HepG2 (cell line): ENCODE results near the gene PIP5KL1. TPM values are rescaled to one million over a fixed set of nuclear protein-coding genes. Genes with fewer than 3 reads are reported as not detected.

Experiments
- GTF3A ChIP-seq: sonication (generic); formaldehyde crosslinking; conservative IDR thresholded peaks from 2 replicates; pipeline ENCODE4 v1.4.0; 2020; ENCODE audit warnings: mild to moderate bottlenecking, missing genetic modification reagents
- SATB2 ChIP-seq: sonication (generic); formaldehyde crosslinking; IDR thresholded peaks from 2 replicates; pipeline ENCODE4 v1.5.0; 2020; ENCODE audit warnings: missing genetic modification reagents
- SCMH1 ChIP-seq: sonication (generic); formaldehyde crosslinking; IDR thresholded peaks from 2 replicates; pipeline ENCODE4 v1.9.0; 2021; ENCODE audit warnings: missing genetic modification reagents, mild to moderate bottlenecking, borderline replicate concordance
- SNAPC4 ChIP-seq: sonication (generic); formaldehyde crosslinking; IDR thresholded peaks from 2 replicates; pipeline ENCODE4 v1.4.0; 2020; ENCODE audit warnings: mild to moderate bottlenecking, missing genetic modification reagents
- TARDBP ChIP-seq: sonication (generic); formaldehyde crosslinking; IDR thresholded peaks from 2 replicates; pipeline ENCODE4 v1.8.0; 2022; ENCODE audit warnings: mild to moderate bottlenecking, missing genetic modification reagents
- TEAD3 ChIP-seq: optimal IDR thresholded peaks from 2 replicates; pipeline ENCODE3; 2016; ENCODE audit warnings: borderline replicate concordance
- ZC3H13 ChIP-seq: sonication (generic); formaldehyde crosslinking; IDR thresholded peaks from 2 replicates; pipeline ENCODE4 v1.8.1; 2023; ENCODE audit warnings: mild to moderate bottlenecking, missing genetic modification reagents, moderate library complexity
- ZFY ChIP-seq: sonication (generic); formaldehyde crosslinking; IDR thresholded peaks from 2 replicates; pipeline ENCODE4 v1.4.0; 2020; ENCODE audit warnings: missing genetic modification reagents
- ZMYM3 ChIP-seq: sonication (generic); formaldehyde crosslinking; IDR thresholded peaks from 2 replicates; pipeline ENCODE4 v1.5.1; 2020; ENCODE audit warnings: mild to moderate bottlenecking, missing genetic modification reagents
- ZMYM4 ChIP-seq: sonication (generic); formaldehyde crosslinking; IDR thresholded peaks from 2 replicates; pipeline ENCODE4 v1.8.1; 2023; ENCODE audit warnings: mild to moderate bottlenecking, missing genetic modification reagents
- ZNF24 ChIP-seq: fragments of 450-650 bp; IDR thresholded peaks from 2 replicates; pipeline ENCODE4 v1.6.1; 2017; ENCODE audit warnings: antibody characterized with exemption, mild to moderate bottlenecking
- ZNF768 ChIP-seq: sonication (generic); formaldehyde crosslinking; IDR thresholded peaks from 2 replicates; pipeline ENCODE4 v1.4.0; 2020; ENCODE audit warnings: missing genetic modification reagents
- polyA plus RNA-seq, 8 experiments: library from polyadenylated mRNA; depleted of rRNA in 3 of 8; stranded (reverse) in 7 of 8; unstranded in 1 of 8; fragments of >200 nt; fragmentation: Illumina TruSeq in 4 of 8; extraction: Trizol in 4 of 8; gene quantifications; 2 replicates each; pipeline versions ENCODE4 v1.2.1 to v1.2.3, GENCODE V29; 2011 to 2016; ENCODE audit warnings: low read depth in 4 of 8, missing spikeins in 1 of 8, mixed read lengths in 1 of 8; ENCODE audit not compliant: insufficient read depth in 1 of 8
- total RNA-seq, 5 experiments: library from RNA; depleted of rRNA; stranded (reverse); fragments of >200 nt; fragmentation: Illumina TruSeq; extraction: Trizol; gene quantifications; 2 replicates each; pipeline ENCODE4 v1.2.3, GENCODE V29; 2016; ENCODE audit warnings: low read depth in 1 of 5
- TF ChIP-seq, protein P1 (sequence below): sonication (generic); formaldehyde crosslinking; IDR thresholded peaks from 2 replicates; pipeline ENCODE4 v1.4.0; 2020; ENCODE audit warnings: missing genetic modification reagents, borderline replicate concordance
- TF ChIP-seq, protein P2 (sequence below): sonication (generic); formaldehyde crosslinking; IDR thresholded peaks from 2 replicates; pipeline ENCODE4 v1.5.0; 2020; ENCODE audit warnings: missing genetic modification reagents
- TF ChIP-seq, protein P3 (sequence below): sonication (generic); formaldehyde crosslinking; conservative IDR thresholded peaks from 2 replicates; pipeline ENCODE4 v1.8.0; 2022; ENCODE audit warnings: missing genetic modification reagents
- TF ChIP-seq, protein P4 (sequence below): sonication (generic); formaldehyde crosslinking; conservative IDR thresholded peaks from 2 replicates; pipeline ENCODE4 v1.8.0; 2022; ENCODE audit warnings: mild to moderate bottlenecking, moderate library complexity, missing genetic modification reagents

PIP5KL1 gene
- total and polyA plus RNA-seq, 2 of the 13 experiments (the other 11 are each of a cell fraction or from before 2014, with no cell fraction given), result 0.20 to 0.49 TPM

DNA sequence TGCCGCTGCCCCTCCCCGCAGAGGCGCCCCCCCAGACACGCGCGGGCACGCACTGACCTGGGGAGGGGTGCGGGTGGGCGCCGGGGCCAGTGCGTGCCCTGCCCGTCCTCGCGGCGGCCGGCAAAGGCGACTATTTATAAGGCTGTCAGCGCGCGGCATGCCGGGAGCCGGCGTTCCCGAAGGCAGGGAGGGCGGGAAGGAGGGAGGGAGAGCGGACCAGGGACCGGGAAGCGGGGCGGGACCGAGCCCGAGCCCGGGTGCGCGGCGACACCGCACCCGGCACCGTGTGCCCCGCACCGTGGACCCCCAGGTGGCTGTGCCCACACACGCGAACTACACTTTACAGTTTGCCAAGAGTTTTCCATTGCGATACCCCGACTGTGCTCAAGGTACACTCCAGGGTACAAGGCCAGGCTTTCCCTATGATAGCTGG, 53.0 kb downstream of the PIP5KL1 start, which contains the start of gene AK1 (continued):
- TF ChIP-seq, protein P1, sequence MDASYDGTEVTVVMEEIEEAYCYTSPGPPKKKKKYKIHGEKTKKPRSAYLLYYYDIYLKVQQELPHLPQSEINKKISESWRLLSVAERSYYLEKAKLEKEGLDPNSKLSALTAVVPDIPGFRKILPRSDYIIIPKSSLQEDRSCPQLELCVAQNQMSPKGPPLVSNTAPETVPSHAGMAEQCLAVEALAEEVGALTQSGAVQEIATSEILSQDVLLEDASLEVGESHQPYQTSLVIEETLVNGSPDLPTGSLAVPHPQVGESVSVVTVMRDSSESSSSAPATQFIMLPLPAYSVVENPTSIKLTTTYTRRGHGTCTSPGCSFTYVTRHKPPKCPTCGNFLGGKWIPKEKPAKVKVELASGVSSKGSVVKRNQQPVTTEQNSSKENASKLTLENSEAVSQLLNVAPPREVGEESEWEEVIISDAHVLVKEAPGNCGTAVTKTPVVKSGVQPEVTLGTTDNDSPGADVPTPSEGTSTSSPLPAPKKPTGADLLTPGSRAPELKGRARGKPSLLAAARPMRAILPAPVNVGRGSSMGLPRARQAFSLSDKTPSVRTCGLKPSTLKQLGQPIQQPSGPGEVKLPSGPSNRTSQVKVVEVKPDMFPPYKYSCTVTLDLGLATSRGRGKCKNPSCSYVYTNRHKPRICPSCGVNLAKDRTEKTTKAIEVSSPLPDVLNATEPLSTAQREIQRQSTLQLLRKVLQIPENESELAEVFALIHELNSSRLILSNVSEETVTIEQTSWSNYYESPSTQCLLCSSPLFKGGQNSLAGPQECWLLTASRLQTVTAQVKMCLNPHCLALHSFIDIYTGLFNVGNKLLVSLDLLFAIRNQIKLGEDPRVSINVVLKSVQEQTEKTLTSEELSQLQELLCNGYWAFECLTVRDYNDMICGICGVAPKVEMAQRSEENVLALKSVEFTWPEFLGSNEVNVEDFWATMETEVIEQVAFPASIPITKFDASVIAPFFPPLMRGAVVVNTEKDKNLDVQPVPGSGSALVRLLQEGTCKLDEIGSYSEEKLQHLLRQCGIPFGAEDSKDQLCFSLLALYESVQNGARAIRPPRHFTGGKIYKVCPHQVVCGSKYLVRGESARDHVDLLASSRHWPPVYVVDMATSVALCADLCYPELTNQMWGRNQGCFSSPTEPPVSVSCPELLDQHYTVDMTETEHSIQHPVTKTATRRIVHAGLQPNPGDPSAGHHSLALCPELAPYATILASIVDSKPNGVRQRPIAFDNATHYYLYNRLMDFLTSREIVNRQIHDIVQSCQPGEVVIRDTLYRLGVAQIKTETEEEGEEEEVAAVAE (CRISPR knock-in tag), result no peak
- TF ChIP-seq ZMYM3 (CRISPR knock-in tag) (no peak), TARDBP (CRISPR knock-in tag) (peak; percentile 63; the same call in 1 of the 2 replicates), ZFY (CRISPR knock-in tag) (peak; percentile 44), SCMH1 (no peak), ZC3H13 (CRISPR knock-in tag) (0 out of 2 replicates have a peak, but pooled peaks have one; percentile 30), ZNF24 (no peak), SNAPC4 (CRISPR knock-in tag) (no peak), ZMYM4 (CRISPR knock-in tag) (peak; percentile 37; the same call in 1 of the 2 replicates), ZNF768 (CRISPR knock-in tag) (no peak), GTF3A (CRISPR knock-in tag) (no peak), TEAD3 (CRISPR knock-in tag) (peak; percentile 26), SATB2 (CRISPR knock-in tag) (no peak)
- TF ChIP-seq, protein P2, sequence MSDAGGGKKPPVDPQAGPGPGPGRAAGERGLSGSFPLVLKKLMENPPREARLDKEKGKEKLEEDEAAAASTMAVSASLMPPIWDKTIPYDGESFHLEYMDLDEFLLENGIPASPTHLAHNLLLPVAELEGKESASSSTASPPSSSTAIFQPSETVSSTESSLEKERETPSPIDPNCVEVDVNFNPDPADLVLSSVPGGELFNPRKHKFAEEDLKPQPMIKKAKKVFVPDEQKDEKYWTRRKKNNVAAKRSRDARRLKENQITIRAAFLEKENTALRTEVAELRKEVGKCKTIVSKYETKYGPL, result no peak
- TF ChIP-seq, protein P3, sequence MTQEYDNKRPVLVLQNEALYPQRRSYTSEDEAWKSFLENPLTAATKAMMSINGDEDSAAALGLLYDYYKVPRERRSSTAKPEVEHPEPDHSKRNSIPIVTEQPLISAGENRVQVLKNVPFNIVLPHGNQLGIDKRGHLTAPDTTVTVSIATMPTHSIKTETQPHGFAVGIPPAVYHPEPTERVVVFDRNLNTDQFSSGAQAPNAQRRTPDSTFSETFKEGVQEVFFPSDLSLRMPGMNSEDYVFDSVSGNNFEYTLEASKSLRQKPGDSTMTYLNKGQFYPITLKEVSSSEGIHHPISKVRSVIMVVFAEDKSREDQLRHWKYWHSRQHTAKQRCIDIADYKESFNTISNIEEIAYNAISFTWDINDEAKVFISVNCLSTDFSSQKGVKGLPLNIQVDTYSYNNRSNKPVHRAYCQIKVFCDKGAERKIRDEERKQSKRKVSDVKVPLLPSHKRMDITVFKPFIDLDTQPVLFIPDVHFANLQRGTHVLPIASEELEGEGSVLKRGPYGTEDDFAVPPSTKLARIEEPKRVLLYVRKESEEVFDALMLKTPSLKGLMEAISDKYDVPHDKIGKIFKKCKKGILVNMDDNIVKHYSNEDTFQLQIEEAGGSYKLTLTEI (CRISPR knock-in tag), result no peak
- TF ChIP-seq, protein P4, sequence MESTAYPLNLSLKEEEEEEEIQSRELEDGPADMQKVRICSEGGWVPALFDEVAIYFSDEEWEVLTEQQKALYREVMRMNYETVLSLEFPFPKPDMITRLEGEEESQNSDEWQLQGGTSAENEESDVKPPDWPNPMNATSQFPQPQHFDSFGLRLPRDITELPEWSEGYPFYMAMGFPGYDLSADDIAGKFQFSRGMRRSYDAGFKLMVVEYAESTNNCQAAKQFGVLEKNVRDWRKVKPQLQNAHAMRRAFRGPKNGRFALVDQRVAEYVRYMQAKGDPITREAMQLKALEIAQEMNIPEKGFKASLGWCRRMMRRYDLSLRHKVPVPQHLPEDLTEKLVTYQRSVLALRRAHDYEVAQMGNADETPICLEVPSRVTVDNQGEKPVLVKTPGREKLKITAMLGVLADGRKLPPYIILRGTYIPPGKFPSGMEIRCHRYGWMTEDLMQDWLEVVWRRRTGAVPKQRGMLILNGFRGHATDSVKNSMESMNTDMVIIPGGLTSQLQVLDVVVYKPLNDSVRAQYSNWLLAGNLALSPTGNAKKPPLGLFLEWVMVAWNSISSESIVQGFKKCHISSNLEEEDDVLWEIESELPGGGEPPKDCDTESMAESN (CRISPR knock-in tag), result 0 out of 2 replicates have a peak, but pooled peaks have one; percentile 45
